ENCODE data around the gene AFAP1L1. TPM values are rescaled to one million over a fixed set of nuclear protein-coding genes. Genes with fewer than 3 reads are reported as not detected.
A peak's percentile ranks its signal among the peaks of the same experiment; 100 is the strongest.
"Not testable (repeated sequence)": the region's sequence is repeated elsewhere in the genome, so short reads cannot be mapped to it uniquely, and the experiment has no call there.

Gene AFAP1L1
- total RNA-seq, 1 experiment from 2014 or later = 6.4 TPM

DNA sequence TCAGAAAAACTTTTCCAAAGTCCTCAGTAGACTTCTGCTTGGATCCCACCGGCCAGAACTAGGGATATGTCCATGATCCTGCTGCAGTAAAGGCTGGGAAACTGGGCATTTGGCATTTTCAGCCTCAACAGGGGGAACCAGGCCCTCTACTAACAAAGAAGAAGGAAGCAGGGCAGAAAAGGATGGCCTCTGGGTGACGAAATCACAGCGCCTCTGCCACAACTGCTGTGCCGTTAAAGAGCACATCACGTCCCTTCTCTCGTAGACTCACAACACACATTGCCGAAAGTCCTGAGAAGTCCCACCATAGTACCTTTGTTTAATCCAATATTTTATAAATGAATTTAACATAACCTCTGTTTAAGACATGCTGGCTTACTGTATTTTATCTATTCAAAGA, 10.4 kb upstream of the AFAP1L1 start:
- no peak for DNase-seq (ENCODE audit: low read depth)

DNA sequence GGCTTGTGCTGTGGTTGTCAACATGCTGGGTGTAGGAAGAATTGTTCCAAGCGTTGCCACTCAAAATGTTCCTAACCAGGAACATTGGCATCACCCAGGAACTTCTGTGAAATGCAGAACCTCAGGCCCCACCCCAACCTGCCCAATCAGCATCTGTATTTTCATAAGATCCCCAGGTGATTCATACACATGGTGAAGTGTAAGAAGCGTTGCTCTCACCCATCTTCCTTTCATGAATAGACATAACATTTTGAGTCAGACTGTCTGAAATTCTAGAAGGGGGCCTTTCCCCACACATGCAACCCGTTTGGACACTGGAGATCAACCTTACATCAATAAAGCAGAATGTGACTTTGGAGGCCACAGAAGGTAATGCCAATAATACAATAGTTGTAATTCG, 9.3 kb upstream of the AFAP1L1 start:
- DNase-seq (ENCODE audit: low read depth) = peak; percentile 32

DNA sequence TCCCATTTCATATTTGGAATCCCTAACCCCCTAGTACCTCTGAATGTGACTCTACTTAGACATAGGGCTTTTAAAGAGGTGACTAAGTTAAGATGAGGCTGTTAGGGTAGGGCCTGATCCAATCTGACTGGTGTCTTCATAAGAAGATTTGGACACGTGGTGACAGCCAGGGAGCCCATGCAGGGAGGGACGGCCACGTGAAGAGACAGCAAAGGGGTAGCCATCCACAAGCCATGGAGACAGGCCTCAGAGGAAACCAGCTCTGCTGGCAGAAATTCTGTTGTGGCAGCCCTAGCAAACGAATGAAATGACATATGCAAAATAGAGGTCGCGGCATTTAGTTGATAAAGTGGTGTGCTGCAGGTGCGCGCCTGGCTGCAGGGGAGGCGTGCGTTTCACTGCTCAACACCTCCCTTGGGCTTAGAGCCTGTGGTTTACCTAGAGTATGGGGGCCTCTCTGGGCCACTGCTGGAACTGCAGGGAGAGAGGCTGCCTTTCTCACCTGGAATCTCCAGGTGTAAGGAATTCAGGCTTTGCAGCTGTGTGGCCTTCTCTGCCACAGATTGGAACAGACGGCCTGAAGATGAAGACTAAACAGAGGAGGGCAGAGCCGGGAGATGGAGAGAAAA, 7.1 kb upstream of the AFAP1L1 start:
- DNase-seq (ENCODE audit: low read depth) = no peak

DNA sequence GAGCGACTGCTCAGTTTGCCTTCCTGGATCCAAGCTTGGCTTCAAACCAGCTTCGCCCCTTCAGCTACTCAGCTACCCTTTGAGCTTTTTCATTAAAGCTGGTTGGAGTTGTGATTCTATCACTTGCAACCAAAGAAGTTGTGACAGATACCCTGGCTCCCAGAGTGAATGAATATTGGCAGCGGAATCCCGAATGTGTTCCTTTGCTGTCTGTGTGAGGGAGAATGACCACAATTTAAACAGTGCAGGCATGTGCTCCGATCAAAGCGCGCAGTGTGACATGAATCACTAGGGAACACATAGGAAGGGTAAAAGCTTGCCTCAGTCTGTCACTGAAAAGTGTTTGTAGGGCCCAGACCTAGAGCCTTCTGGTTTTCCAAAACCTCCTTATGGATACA, 6.6 kb upstream of the AFAP1L1 start:
- DNase-seq (ENCODE audit: low read depth) = no peak

DNA sequence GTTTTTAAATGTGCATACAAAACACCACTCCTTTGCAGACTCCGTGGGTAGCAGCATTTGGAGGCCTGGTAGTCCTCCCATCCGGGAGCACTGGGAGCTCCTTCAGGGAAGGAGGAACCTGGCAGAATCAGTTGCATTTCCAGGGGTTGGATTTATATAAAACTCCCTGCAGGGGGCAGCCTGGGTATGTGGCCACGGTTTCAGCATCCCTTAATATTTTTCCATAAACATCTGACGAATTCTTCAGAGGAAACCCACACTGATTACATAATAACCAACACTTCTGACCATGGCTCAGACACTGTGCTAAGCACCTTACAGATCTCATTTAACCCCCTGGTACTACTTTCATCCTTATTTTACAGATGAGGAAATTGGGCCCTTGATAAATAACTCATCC, 6.1 kb upstream of the AFAP1L1 start:
- DNase-seq (ENCODE audit: low read depth) = peak; percentile 70

DNA sequence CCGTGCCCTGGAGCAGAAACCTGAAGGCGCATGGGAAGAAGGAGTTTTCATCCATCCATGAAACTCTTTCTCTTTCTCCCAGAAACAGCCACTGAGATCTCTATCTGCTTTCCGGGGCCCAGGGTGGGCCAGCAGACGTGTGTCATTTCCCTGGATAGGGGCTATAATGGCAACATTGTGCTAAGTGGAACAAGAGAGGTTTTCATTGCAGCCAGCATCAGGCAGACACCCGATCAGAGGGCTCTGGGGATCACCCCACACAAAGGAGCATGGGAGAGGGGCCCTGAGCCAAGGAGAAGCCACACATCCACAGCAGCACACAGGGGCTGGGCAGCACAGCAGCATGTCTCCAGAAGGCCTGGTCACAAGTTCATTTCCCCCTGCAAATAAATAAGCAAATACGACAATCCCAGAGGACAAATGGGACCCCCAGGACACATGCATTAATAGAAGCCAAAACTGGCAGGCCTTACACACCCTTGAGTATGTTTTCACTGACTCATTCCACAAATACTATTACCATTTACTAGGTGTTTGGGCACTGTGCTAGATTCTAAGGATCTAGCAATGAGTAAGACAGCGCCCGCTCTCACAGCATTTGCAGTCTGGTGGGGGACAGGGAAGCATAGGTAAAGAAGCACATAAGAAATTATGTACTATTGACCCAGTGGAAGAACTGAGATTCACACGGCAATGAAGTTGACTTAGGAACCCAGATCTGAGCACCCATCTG, 4.3 kb upstream of the AFAP1L1 start:
- no peak for DNase-seq (ENCODE audit: low read depth)

DNA sequence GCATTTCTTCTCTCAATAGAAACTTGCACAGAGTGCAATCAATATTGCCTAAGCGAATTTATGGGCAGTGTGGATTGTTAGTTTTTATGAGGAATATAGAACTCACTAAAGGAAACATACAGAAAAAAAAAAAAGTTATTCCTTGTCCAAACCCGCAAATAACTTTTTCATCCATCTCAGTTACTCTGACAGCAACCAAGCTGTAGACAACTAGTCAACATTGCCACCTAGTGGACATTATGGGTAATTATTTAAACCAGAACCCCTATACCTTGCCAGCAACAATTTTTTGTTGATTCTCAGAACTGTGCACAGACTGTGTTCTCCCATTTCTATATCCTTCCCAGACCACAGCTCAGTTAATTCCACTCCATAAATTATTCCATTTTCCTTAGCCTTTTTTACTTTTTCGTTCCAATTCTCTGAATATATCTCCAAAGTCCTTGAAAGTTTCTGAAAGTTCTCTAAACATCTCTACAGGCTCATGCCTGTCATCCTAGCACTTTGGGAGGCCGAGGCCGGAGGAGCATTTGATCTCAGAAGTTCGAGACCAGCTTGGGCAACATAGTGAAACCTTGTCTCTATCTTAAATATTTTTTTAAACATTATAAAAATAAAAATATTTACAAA, 2.6 kb upstream of the AFAP1L1 start:
- peak; percentile 59 for DNase-seq (ENCODE audit: low read depth)

GRCh38 chr5:149271195-149271715, 404 bp upstream of the AFAP1L1 start:
- no peak for DNase-seq (ENCODE audit: low read depth)

DNA sequence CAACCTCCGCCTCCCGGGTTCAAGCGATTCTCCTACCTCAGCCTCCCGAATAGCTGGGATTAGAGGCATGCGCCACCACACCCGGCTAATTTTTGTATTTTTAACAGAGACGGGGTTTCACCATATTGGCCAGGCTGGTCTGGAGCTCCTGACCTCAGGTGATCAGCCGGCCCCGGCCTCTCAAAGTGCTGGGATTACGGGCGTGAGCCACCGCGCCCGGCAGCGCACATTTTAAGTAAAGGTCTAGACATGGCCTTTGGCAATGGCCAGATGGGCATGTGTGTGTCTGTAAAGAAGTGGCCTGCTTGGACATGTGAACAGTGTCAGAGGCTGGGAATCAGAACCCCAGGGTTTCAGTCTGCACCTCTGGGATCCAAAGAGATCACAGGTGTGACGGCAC, 1.1 kb downstream of the AFAP1L1 start:
- not testable (repeated sequence) for DNase-seq (ENCODE audit: low read depth)

GRCh38 chr5:149273237-149273636, 1.6 kb downstream of the AFAP1L1 start:
- no peak for DNase-seq (ENCODE audit: low read depth)

DNA sequence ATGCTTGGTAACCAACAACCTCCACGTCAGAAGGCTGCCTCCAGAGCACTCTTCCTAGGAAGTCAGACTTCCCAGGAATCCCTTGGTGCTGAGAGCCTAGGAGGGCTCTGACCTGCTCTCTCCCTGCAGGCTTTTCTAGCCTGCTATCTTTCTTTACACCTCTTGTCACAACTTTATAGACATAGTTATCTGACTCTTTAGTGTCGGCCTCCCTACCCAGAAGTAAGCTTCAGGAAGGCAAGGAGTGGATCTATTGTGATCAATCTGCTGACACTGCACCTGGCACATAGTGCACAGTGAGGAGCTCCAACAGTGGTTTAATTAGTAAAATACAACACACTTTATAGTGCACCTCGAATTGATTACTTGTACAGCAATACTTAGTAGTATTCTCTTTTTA, 2.3 kb downstream of the AFAP1L1 start:
- no peak for DNase-seq (ENCODE audit: low read depth)

DNA sequence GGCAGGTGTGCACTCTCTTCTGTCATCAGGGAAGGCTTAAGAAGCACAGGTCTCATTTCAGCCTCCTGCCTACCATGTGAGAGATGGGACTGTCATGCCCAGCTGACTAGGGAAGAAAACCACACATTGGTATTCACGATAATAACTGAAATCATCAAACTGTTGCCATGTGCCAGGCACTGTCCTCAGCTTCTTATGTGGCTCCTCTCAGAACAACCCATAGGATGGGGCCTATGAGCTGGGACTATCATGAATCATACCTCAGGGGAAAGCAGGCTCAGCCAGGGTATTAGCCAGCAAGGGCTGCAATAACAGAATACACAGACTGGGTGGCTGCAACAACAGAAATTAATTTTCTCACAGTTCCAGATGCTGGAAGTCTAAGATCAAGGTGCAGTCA, 3.3 kb downstream of the AFAP1L1 start:
- DNase-seq (ENCODE audit: low read depth) = peak; percentile 55

DNA sequence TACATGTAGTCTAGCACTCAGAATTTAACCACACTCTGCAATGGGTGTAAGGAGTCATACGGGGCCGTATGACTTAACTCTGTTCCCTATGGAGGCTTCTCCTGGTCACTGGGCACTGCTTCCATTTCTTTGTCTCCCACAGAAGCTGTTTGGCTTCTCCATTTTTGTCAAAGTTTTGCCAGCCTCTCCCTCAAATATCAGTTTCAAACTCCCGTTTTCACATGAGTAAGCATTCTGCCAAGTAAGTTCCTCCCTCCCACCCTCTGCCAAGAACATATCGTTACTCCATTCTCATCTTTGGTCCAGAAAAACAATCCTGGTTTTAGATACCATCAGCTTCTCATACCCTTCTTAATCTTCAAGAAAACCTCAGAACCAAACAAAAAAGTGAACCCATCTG, 6.1 kb downstream of the AFAP1L1 start:
- no peak for DNase-seq (ENCODE audit: low read depth)

GRCh38 chr5:149278451-149279210, 7.0 kb downstream of the AFAP1L1 start:
- no peak for DNase-seq (ENCODE audit: low read depth)

DNA sequence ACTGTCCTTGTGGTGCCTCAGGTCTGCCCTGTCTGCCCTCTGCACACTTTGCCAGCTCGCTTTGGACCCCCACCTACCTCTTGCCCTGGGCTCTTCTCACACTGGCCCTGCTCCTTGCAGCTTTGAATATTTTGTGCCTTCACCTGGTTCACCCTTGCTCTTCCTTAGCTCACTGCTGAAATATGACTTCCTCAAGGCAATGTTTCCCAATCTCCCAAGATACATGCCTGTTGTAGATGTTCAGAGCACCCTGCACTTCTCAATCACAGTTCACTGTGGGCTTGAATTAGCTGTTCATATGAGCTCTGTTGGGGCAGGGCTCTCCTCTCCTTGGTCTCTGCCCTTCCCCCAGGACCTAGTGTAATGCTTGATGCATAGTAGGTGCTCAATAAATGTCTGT, 8.0 kb downstream of the AFAP1L1 start:
- DNase-seq (ENCODE audit: low read depth) = no peak

GRCh38 chr5:149280124-149280523, 8.5 kb downstream of the AFAP1L1 start:
- DNase-seq (ENCODE audit: low read depth) = no peak

- no peak for DNase-seq (ENCODE audit: low read depth)
These were observed 9.1 kb downstream of the AFAP1L1 start for GRCh38 chr5:149280802-149281201.

DNA sequence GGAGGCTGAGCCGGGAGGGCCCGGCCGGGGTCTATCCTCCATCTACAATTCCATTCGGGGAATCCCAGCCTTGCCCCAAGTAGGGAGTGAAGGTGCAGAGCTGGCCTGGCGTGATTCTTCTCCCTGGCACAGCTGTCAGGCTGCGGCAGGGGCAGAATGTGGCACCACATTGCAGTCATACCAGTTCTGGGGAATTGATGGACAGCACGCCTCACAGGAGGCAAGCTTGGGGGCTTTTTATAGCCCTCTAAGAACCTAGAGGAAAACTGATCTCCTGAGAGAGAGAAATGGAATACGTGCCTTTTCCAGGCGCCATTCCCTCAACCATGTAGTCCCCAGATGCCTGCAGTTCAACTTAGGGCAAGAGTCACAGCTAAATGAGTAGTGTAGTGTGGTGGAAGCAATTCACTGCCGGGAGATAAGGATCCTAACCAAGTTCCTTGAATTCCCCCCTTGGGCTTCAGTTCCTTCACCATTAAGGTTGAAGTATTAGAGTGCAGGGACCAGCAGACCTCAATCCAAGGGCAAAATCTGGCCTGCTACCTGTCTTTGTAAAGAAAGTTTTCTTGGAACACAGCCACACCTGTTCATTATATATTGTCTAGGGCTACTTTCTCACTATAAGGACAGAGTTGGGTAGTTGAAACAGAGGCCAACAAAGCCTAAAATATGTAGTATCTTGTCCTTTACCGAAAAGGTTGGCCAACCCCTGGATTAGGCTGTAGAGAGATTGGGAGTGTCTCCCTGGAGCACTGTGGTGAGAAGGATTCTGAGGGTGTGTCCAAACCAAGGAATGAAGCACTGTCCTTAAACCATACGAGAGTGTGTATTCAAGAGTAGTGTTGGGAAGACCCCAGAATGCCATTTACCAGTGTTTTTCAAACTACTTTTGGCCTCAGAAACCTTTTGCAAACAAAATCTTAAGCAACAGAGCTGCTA, 10.6 kb downstream of the AFAP1L1 start:
- no peak for DNase-seq (ENCODE audit: low read depth)

DNA sequence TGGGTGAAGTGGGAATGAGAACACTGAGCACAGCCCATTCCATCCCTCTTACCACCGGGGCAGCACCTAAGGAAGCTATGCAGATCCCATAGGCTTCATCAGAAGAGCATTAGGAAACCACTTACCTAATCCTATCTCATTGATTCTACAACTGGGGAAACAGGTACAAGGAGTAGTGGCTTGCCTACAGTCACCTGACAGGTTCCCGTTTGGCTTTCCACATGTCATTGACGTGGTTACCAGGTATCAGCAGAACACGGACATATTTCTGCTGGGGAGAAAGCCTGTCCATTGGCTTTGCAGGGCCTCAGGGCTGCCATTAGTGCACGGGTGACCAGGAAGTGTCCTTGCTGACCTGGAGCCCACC, 11.3 kb downstream of the AFAP1L1 start:
- DNase-seq (ENCODE audit: low read depth) = no peak

GRCh38 chr5:149283626-149284480, 12.2 kb downstream of the AFAP1L1 start:
- DNase-seq (ENCODE audit: low read depth) = no peak

Measured in LHCN-M2 (cell line).